Effector memory CD8-positive, alpha-beta T cell (primary cell): ENCODE results near the gene TMEM135.

Experiments used
- ATAC-seq: fragments of 150-1000 bp; cut with Tn5 transposase; replicated peaks from 2 replicates; pipeline ENCODE4 v1.10.0; 2021; ENCODE audit warnings: mild to moderate bottlenecking, moderate library complexity
- DNase-seq, 3 experiments: peaks; one replicate each; pipeline ENCODE4 v3.0.0; 2021
- H3K27ac Mint-ChIP-seq, 2 donors: one replicate each; pipeline ENCODE4 v1.8.0; 2022; ENCODE audit warnings: mild to moderate bottlenecking in 2 of 2, mixed read lengths in 2 of 2, moderate library complexity in 2 of 2
- H3K27me3 Mint-ChIP-seq, 2 donors: one replicate each; pipeline ENCODE4 v1.8.0; 2022; ENCODE audit warnings: mixed read lengths in 2 of 2
- H3K36me3 Mint-ChIP-seq: one replicate; pipeline ENCODE4 v1.8.0; 2022; ENCODE audit warnings: mild to moderate bottlenecking, moderate library complexity, mixed read lengths; ENCODE audit not compliant: insufficient read depth
- H3K4me1 Mint-ChIP-seq, 2 donors: one replicate each; pipeline ENCODE4 v1.8.0; 2022; ENCODE audit warnings: low read depth in 2 of 2, mixed read lengths in 2 of 2
- H3K4me3 Mint-ChIP-seq, 2 donors: one replicate each; pipeline ENCODE4 v1.8.0; 2022; ENCODE audit warnings: mild to moderate bottlenecking in 2 of 2, mixed read lengths in 2 of 2, moderate library complexity in 2 of 2
- H3K9me3 Mint-ChIP-seq, 2 donors: one replicate each; pipeline ENCODE4 v1.8.0; 2022; ENCODE audit warnings: mixed read lengths in 2 of 2

The TMEM135 gene

DNA sequence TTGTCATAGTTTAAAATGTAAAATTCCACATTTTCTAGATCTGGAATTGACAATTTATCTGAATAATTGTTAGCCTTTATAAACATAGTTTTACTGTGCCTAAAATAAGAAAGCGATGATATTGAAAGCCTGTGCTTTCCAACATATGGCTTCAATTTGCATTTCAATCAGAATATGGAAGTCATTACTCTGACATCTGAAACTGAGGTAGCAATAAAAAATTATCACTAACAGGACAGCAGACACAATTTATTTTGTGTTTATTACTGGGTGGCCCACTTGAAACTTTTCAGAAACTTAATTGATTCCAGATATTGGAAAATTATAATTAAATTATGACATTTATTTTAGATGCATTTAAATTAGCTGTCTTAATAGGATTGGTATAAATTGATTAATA is 78.5 kb downstream of the TMEM135 start:
- Mint-ChIP-seq H3K9me3 (no peaks in the 10 kb centered on the region), H3K27me3 (no peaks in the 10 kb centered on the region), H3K36me3 (peaks cover 3% of the 10 kb centered on the region), H3K4me1 (peaks cover 3 to 19% of the 10 kb centered on the region in 2 donors), H3K4me3 (no peak overlapping the region), H3K27ac (no peak overlapping the region)
- no peak for DNase-seq
- no peak for ATAC-seq

DNA sequence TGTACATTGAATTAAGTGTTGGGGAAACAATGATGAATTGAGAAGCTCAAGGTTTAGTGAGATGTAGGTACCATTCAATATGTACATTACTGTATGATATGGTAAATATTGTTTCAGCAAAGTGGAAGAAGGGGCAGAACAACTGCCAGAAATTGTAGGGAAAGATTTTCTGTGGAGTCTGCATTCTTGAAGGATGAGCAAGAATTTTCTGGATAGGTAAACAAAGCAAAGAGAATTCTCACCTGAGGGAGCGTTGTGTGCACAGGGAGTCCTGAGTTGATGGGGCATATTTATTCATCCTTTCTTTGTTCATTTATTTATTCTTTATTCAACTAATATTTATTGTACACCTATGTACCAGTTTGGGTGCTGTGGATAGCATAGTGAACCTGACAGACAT is 83.2 kb downstream of the TMEM135 start:
- no peak overlapping the region for H3K27ac Mint-ChIP-seq
- H3K9me3 Mint-ChIP-seq, result no peaks in the 10 kb centered on the region
- peaks cover 5 to 16% of the 10 kb centered on the region in 2 donors for H3K4me1 Mint-ChIP-seq
- DNase-seq, result no peak
- ATAC-seq, result no peak
- H3K27me3 Mint-ChIP-seq, result no peaks in the 10 kb centered on the region
- no peak overlapping the region for H3K4me3 Mint-ChIP-seq
- peaks cover 3% of the 10 kb centered on the region for H3K36me3 Mint-ChIP-seq

DNA sequence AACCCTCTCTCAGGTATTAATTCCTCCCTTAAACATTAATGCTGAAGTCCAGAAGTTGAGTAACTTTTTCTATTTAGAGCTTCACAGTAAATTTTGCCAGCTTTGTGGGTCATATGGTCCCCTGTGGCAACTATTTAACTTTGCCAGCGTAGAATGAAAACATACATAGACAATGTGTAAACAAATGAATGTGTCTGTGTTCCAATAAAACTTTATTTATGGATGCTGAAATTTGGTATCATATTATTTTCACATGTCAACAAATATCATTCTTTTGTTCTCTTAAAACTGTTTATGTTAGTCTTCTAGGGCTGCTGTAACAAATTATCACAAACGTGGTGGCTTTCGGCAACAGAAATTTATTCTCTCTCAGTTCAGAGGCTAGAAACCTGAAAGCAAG is 85.1 kb downstream of the TMEM135 start:
- H3K9me3 Mint-ChIP-seq, result no peaks in the 10 kb centered on the region
- H3K4me3 Mint-ChIP-seq, result no peak overlapping the region
- peaks cover 7 to 12% of the 10 kb centered on the region in 2 donors for H3K4me1 Mint-ChIP-seq
- H3K27me3 Mint-ChIP-seq, result no peaks in the 10 kb centered on the region
- DNase-seq (no peak), ATAC-seq (no peak)
- H3K27ac Mint-ChIP-seq, result no peak overlapping the region
- peaks cover 3% of the 10 kb centered on the region for H3K36me3 Mint-ChIP-seq

DNA sequence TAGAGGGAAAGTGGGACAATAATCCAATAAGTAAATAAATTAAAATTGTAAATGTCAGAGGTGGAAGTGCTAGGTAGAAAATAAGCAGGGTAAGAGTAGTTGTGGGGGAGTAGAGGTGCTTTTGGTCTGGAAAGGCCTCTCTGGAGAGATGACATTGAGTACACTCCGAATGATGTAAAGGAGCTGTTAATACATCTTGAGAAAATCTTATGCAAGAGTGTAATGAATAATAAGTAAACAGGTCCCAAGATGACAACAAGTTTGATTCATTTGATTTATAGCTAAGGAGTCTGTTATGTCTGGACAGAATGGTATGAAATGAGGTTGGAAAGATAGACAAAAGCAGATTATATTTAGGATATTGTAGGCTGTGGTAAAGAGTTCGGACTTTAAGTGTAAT is 87.5 kb downstream of the TMEM135 start:
- DNase-seq (no peak), ATAC-seq (no peak)
- Mint-ChIP-seq H3K9me3 (no peaks in the 10 kb centered on the region), H3K27ac (no peak overlapping the region), H3K4me3 (no peak overlapping the region), H3K36me3 (no peaks in the 10 kb centered on the region), H3K4me1 (peaks cover 0 to 6% of the 10 kb centered on the region in 2 donors), H3K27me3 (no peaks in the 10 kb centered on the region)

DNA sequence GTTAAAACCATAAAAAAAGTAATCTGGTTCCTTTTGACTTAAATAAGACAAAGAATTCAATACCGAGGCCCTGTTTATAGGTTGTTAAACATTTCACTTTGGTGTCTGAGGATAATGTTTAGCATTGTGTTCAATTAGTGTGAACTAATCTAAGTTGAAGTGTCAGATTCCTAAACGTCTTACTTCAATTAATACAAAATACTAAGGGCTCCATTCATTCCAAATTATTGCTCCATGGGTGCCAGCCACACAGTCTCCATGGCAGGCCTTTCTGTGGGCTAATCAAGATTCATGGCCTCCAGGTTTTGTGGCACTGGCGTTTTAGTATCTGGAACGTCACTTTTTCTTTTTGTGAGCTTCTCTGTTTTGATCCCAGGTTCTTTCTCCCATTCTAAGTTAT is 89.4 kb downstream of the TMEM135 start:
- no peaks in the 10 kb centered on the region for H3K27me3 Mint-ChIP-seq

DNA sequence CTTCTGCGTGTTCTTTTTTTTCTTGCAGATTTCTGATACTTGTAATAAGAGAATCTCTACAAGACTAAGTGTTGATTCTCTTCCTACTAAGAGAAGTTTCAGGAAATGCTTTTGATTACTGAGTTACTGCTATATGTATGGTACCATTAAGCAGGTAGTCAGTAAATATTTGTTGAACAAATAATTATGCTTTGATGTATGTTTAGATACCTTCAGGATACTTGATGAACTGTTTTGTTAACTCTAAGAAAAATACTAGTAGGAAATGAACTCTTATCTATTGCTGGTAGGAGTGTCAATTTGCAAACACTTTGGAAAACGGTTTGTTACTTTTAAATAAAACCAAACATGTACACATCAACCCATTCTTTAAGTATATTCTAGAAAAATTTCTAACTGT is 90.6 kb downstream of the TMEM135 start:
- Mint-ChIP-seq H3K9me3 (no peaks in the 10 kb centered on the region), H3K27ac (no peak overlapping the region), H3K27me3 (no peaks in the 10 kb centered on the region), H3K36me3 (no peaks in the 10 kb centered on the region), H3K4me3 (no peak overlapping the region), H3K4me1 (peaks cover 0 to 6% of the 10 kb centered on the region in 2 donors)
- no peak for ATAC-seq
- no peak for DNase-seq

More for the DNA sequence above, 89.4 kb downstream of the TMEM135 start:
- no peak overlapping the region for H3K27ac Mint-ChIP-seq
- H3K4me3 Mint-ChIP-seq, result no peak overlapping the region
- H3K4me1 Mint-ChIP-seq, result peaks cover 0 to 6% of the 10 kb centered on the region in 2 donors
- H3K9me3 Mint-ChIP-seq, result no peaks in the 10 kb centered on the region
- no peaks in the 10 kb centered on the region for H3K36me3 Mint-ChIP-seq
- DNase-seq (no peak), ATAC-seq (no peak)

DNA sequence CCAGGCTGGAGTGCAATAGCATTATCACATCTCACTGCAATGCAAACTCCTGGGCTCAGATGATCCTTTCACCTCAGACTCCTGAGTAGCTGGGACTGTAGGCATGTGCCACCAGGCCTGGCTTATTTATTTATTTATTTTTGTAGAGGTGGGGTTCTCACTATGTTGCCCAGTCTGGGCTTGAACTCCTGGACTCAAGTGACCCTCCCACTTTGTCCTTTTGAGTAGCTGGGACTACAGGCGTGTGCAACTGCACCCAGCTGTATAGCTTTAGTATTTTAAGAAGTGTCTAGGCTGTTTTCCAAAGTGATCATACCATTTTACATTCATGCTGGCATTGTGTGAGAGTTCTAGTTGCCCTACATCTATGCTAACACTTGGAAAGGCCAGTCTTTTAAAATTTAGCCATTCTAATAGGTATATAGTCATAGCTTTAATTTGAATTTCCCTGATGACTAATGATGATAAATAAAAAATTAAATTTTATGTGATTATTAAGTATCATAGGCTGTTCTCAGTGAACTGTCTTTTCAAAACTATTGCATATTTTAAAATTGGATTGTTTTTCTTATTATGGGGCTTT is 96.9 kb downstream of the TMEM135 start:
- Mint-ChIP-seq H3K4me3 (no peak overlapping the region), H3K4me1 (peaks cover 2 to 15% of the 10 kb centered on the region in 2 donors), H3K27me3 (no peaks in the 10 kb centered on the region), H3K36me3 (no peaks in the 10 kb centered on the region), H3K27ac (peak overlapping the region; percentile 32 to 49), H3K9me3 (peaks cover 0 to 1% of the 10 kb centered on the region in 2 donors)
- DNase-seq (no peak), ATAC-seq (no peak)

DNA sequence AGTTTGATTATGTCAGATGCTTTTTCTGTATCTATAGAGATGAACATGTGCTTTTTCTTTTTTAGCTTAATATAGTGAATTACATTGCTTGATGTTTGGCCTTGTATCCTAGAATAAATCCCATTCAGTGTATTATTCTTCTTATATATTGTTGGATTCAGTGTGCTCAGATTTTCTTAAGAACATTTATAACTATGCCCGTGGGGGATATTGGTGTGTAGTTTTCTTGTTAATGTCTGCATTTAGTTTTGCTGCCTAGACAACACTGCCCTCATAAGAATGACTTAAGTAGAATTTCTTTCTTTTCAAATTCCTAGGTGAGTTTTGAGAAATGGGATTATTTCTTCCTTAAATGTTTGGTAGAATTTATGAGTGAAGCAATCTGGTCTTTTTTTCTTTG is 98.5 kb downstream of the TMEM135 start:
- Mint-ChIP-seq H3K4me3 (no peak overlapping the region), H3K36me3 (no peaks in the 10 kb centered on the region), H3K4me1 (peaks cover 2 to 15% of the 10 kb centered on the region in 2 donors), H3K9me3 (peaks cover 0 to 2% of the 10 kb centered on the region in 2 donors), H3K27me3 (no peaks in the 10 kb centered on the region), H3K27ac (no peak overlapping the region)
- ATAC-seq, result no peak
- no peak for DNase-seq

DNA sequence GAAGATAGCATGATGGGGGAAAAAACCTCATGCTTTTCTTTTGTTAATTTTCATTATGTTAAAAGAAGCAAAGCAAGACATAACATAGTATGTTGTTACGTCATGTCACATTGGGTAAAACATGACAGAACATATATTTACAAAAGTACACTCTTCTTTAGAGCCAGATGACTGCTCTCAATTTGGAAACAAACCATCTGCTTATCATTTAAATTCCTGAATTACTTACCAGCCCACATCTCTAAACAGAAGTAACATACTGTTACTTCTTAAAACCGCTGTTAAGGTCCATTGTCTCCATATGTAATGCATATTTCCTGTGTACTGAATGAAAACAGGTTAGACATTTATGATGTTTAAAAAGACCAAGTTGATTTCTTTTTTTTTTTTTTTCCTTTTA is 100.0 kb downstream of the TMEM135 start:
- ATAC-seq (no peak), DNase-seq (no peak)
- Mint-ChIP-seq H3K36me3 (no peaks in the 10 kb centered on the region), H3K9me3 (peaks cover 0 to 2% of the 10 kb centered on the region in 2 donors), H3K4me3 (no peak overlapping the region), H3K27me3 (no peaks in the 10 kb centered on the region), H3K4me1 (peaks cover 6 to 23% of the 10 kb centered on the region in 2 donors), H3K27ac (no peak overlapping the region)

DNA sequence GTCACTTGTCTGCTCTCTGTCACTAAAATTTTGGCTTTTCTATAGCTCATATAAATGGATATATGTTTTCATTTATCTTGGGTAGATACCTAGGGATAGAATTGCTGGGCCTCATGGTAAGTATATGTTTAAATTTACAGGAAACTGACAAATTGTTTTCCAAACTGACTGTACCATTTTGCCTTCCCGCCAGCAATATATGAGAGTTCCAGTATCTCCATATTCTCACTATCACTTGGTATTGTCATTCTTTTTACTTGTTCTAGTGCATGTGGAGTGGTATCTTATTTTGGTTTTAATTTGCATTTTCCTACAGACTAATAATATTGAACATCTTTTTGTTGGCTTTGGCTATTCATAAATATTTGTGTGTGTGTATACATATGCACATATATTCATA is 101.7 kb downstream of the TMEM135 start:
- no peak overlapping the region for H3K27ac Mint-ChIP-seq
- H3K27me3 Mint-ChIP-seq, result no peaks in the 10 kb centered on the region
- DNase-seq (no peak), ATAC-seq (no peak)
- H3K36me3 Mint-ChIP-seq, result no peaks in the 10 kb centered on the region
- peaks cover 4 to 22% of the 10 kb centered on the region in 2 donors for H3K4me1 Mint-ChIP-seq
- peaks cover 0 to 2% of the 10 kb centered on the region in 2 donors for H3K9me3 Mint-ChIP-seq
- H3K4me3 Mint-ChIP-seq, result no peak overlapping the region

DNA sequence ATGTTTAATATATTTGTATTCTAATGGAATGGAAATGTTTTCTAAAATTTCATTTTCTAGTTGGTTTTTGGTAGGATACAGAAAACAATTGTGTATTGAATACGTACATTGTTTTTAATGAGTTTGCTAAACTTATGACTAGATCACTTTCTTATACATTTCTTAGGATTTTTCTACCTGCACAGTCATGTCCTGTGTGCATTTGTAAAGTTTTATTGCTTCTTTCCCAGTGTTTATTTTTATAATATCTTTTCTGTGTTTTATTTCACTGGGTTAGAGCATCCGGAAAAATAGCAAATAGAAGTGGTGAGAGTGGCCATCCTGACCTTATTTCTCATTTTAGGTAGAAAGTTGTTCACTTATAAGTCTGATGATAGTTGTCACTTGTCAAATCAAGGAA is 103.6 kb downstream of the TMEM135 start:
- Mint-ChIP-seq H3K4me3 (no peak overlapping the region), H3K4me1 (peaks cover 12 to 30% of the 10 kb centered on the region in 2 donors)

DNA sequence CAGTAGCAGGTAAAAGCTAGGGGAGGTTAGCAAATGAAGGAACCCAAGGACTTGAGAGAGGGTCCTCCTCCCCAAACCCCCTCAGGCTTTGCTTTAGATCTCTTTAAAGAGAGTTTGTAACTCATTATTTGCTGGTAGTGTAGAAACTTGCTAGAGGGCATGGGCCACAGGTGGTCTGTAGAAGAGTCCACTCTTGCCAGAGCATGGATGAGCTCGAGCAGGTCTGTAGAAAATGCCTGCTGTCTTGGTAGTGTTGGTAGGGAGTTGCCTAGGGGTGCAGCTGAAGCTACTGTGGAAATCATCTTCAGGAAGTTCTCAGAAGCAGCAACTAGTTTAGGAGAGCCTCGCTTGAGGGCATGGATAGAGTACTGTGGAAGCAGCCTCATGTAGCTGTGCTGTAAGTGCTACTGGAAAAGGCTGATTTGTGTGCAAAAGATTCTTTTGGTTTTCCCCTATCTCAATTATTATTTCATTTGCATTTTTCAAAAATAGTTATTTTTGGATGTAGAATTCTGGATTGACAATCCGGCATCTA is 104.3 kb downstream of the TMEM135 start:
- no peaks in the 10 kb centered on the region for H3K36me3 Mint-ChIP-seq
- H3K9me3 Mint-ChIP-seq, result peaks cover 0 to 2% of the 10 kb centered on the region in 2 donors
- H3K27me3 Mint-ChIP-seq, result no peaks in the 10 kb centered on the region
- no peak overlapping the region for H3K27ac Mint-ChIP-seq
- DNase-seq, result no peak
- no peak for ATAC-seq
- peaks cover 12 to 27% of the 10 kb centered on the region in 2 donors for H3K4me1 Mint-ChIP-seq
- no peak overlapping the region for H3K4me3 Mint-ChIP-seq

More for the DNA sequence above, 103.6 kb downstream of the TMEM135 start:
- DNase-seq (no peak), ATAC-seq (no peak)
- Mint-ChIP-seq H3K36me3 (no peaks in the 10 kb centered on the region), H3K9me3 (peaks cover 0 to 2% of the 10 kb centered on the region in 2 donors), H3K27ac (no peak overlapping the region), H3K27me3 (no peaks in the 10 kb centered on the region)

DNA sequence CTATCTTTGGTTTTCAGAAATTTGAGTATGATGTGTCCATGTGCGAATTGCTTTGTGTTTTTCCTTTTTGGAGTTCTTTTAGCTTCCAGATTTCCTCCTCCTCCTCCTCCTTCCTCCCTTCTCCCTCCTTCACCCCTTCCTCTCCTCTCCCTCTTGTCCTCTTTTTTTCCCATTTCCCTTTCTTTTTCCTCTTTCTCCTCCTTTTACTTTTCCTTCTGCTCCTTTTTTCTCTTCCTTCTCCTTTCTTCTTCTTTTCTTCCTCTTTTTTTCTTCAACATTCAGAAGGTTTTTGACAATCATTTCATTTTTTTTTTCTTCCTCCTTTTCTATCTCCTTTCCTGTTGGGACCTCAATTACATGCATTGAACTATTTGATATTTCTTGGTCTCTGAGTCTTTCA is 104.9 kb downstream of the TMEM135 start:
- H3K36me3 Mint-ChIP-seq, result no peaks in the 10 kb centered on the region
- no peaks in the 10 kb centered on the region for H3K27me3 Mint-ChIP-seq
- peak overlapping the region in 1 of 2 donors; percentile 59 for H3K27ac Mint-ChIP-seq
- DNase-seq (no peak), ATAC-seq (no peak)
- no peak overlapping the region for H3K4me3 Mint-ChIP-seq
- peaks cover 0 to 2% of the 10 kb centered on the region in 2 donors for H3K9me3 Mint-ChIP-seq
- H3K4me1 Mint-ChIP-seq, result peaks cover 12 to 26% of the 10 kb centered on the region in 2 donors

DNA sequence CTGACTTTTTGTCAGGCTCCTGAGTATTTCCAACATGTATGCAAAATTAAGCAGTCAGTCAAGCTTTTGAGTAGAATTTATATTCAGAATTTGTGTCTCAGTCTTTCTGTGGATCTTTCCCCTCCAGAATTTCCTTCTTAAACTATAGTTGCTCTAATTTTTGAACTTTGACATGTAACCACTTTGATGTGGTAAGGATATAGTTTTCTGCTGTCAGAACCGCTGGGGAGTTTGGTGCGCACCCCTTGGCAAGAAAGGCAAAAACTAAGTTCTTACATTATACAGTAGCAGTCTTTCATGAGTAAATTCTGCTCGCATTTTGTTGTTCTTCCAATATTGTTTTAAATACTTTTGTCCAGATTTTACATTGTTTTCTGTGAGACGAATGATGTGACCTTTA is 105.9 kb downstream of the TMEM135 start:
- Mint-ChIP-seq H3K4me1 (peaks cover 12 to 26% of the 10 kb centered on the region in 2 donors), H3K27me3 (no peaks in the 10 kb centered on the region), H3K9me3 (peaks cover 0 to 2% of the 10 kb centered on the region in 2 donors), H3K36me3 (no peaks in the 10 kb centered on the region), H3K4me3 (no peak overlapping the region), H3K27ac (no peak overlapping the region)
- DNase-seq (no peak), ATAC-seq (no peak)
